ENCODE data around the gene PTH2. TPM values are rescaled to one million over a fixed set of nuclear protein-coding genes. Genes with fewer than 3 reads are reported as not detected.

PTH2 gene
- total and polyA plus RNA-seq, 2 of the 8 experiments (the other 6 are each of a cell fraction or from before 2014, with no cell fraction given): not detected

GRCh38 chr19:49414256-49414655 is 9.0 kb downstream of the PTH2 start:
- Histone ChIP-seq H4K8ac (ENCODE audit: extremely low read depth, insufficient read depth, low read length) (no peak overlapping the region), H3K36me3 (ENCODE audit: control insufficient read depth in 2 of 4, insufficient read depth in 4 of 4, low read length in 3 of 4) (no peaks in the 10 kb centered on the region), H3K4me1 (replicated peaks in 1 of 4; ENCODE audit: control insufficient read depth in 3 of 4, insufficient read depth in 4 of 4, low read length in 3 of 4) (peaks cover 0 to 17% (median 10%) of the 10 kb centered on the region in 4 experiments; a peak in 5 of 7 replicates), H2AK5ac (ENCODE audit: low read depth, low read length) (no peak overlapping the region), H4K91ac (replicated peaks; ENCODE audit: insufficient read length, low read length) (no peak overlapping the region), H2BK15ac (ENCODE audit: low read length) (peak overlapping the region; percentile 72), H3K23me2 (ENCODE audit: low read depth, low read length) (no peaks in the 10 kb centered on the region), H3K56ac (replicated peaks; ENCODE audit: insufficient read length, low read depth, low read length) (no peak overlapping the region), H3K27ac (ENCODE audit: low read depth, low read length) (no peak overlapping the region), H3K79me1 (ENCODE audit: low read depth, low read length) (no peaks in the 10 kb centered on the region), H4K5ac (ENCODE audit: insufficient read length, low read depth, low read length) (no peak overlapping the region), H3K4me2 (ENCODE audit: insufficient read depth in 1 of 2, low read depth in 2 of 2, low read length in 2 of 2) (no peak overlapping the region), H3K18ac (ENCODE audit: extremely low read depth, low read length) (no peak overlapping the region), H3K4me3 (ENCODE audit: extremely low read depth in 1 of 4, insufficient read depth in 2 of 4, low read depth in 3 of 4, low read length in 4 of 4) (no peak overlapping the region), H3K9me3 (ENCODE audit: insufficient read depth in 2 of 2, low read depth in 1 of 2, low read length in 1 of 2) (no peaks in the 10 kb centered on the region), H2BK120ac (replicated peaks; ENCODE audit: low read depth, low read length) (no peak overlapping the region), H4K20me1 (replicated peaks in 1 of 2; ENCODE audit: control insufficient read depth in 1 of 2, insufficient read depth in 2 of 2, low read length in 2 of 2) (no peaks in the 10 kb centered on the region), H2BK20ac (ENCODE audit: low read length) (no peak overlapping the region), H3K23ac (ENCODE audit: insufficient read length) (no peak overlapping the region), H3K4ac (replicated peaks; ENCODE audit: insufficient read length, low read depth, low read length) (no peak overlapping the region), H2AFZ (ENCODE audit: low read length) (no peak overlapping the region), H3K79me2 (ENCODE audit: control insufficient read depth in 1 of 2, insufficient read depth in 2 of 2, low read length in 2 of 2) (no peaks in the 10 kb centered on the region), H2BK5ac (ENCODE audit: low read depth, low read length) (no peak overlapping the region), H3K14ac (ENCODE audit: insufficient read length) (no peak overlapping the region), H3K27me3 (replicated peaks in 1 of 4; ENCODE audit: control insufficient read depth in 3 of 4, extremely low read depth in 1 of 4, insufficient read depth in 3 of 4, low read length in 3 of 4) (no peaks in the 10 kb centered on the region), H3K9ac (replicated peaks in 1 of 4; ENCODE audit: extremely low read depth in 1 of 4, low read depth in 3 of 4, low read length in 3 of 4) (no peak overlapping the region), H2BK12ac (ENCODE audit: low read depth, low read length) (no peak overlapping the region)
- FAIRE-seq: no peak
- ChIA-PET CTCF (ENCODE audit: partially characterized antibody) (interaction anchor here (1.0 to 14.7 kb wide), 7 partner anchors 8 to 156 kb away, joined by 3 to 291 read pairs (median 6); partner anchors contain the start of gene GFY), POLR2A (ENCODE audit: partially characterized antibody) (interaction anchor here (0.6 to 1.5 kb wide), 5 partner anchors 12 to 275 kb away, joined by 3 to 5 read pairs (median 3); partner anchors contain the start of genes RPS11 and TEAD2)
- no peak for DNase-seq (ENCODE audit: low read depth in 1 of 2, low spot score in 2 of 2)
- WGBS, 2 experiments (ENCODE audit: extremely low coverage in 1 of 2, insufficient coverage in 1 of 2, insufficient read length in 1 of 2, insufficient replicate concordance in 2 of 2, low coverage in 1 of 2, low lambda C conversion rate in 2 of 2, missing lambda C conversion rate in 1 of 2): 100% methylated on average over 3 of the region's 3 CpGs; no CpG with 5 or more reads in 1 of the 2 experiments
- TF ChIP-seq RFX5 (IDR thresholded peaks at IDR 0.05; ENCODE audit: borderline replicate concordance, low read depth, low read length) (no peak), NRF1 (IDR thresholded peaks at IDR 0.05; ENCODE audit: low read depth, low read length) (no peak), CTBP2 (IDR thresholded peaks at IDR 0.05; ENCODE audit: borderline replicate concordance, insufficient read depth, insufficient read length, low read length) (no peak), TAF1 (IDR thresholded peaks at IDR 0.05; ENCODE audit: low read depth, low read length) (no peak), EZH2 (IDR thresholded peaks at IDR 0.05; ENCODE audit: low read depth, low read length, severe bottlenecking) (no peak), YY1 (IDR thresholded peaks at IDR 0.05; ENCODE audit: low read depth, low read length) (no peak), HDAC2 (IDR thresholded peaks at IDR 0.05; ENCODE audit: borderline replicate concordance in 1 of 2, low read depth in 2 of 2, low read length in 2 of 2) (no peak), SP1 (IDR thresholded peaks at IDR 0.05; ENCODE audit: low read depth, low read length) (no peak), BRCA1 (IDR thresholded peaks at IDR 0.05; ENCODE audit: low read depth, low read length) (no peak), RAD21 (IDR thresholded peaks at IDR 0.05 in 1 of 2, conservative IDR thresholded peaks at IDR 0.05 in 1 of 2; ENCODE audit: low read depth in 2 of 2, low read length in 2 of 2) (no peak), POU5F1 (IDR thresholded peaks at IDR 0.05; ENCODE audit: low read depth, low read length) (no peak)
- TF ChIP-seq, protein P1, sequence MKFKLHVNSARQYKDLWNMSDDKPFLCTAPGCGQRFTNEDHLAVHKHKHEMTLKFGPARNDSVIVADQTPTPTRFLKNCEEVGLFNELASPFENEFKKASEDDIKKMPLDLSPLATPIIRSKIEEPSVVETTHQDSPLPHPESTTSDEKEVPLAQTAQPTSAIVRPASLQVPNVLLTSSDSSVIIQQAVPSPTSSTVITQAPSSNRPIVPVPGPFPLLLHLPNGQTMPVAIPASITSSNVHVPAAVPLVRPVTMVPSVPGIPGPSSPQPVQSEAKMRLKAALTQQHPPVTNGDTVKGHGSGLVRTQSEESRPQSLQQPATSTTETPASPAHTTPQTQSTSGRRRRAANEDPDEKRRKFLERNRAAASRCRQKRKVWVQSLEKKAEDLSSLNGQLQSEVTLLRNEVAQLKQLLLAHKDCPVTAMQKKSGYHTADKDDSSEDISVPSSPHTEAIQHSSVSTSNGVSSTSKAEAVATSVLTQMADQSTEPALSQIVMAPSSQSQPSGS (IDR thresholded peaks at IDR 0.05; ENCODE audit: low read length): no peak
